Small intestine (tissue), 7 donors: ENCODE data around the gene SPDYE16. TPM values are rescaled to one million over a fixed set of nuclear protein-coding genes. Genes with fewer than 3 reads are reported as not detected.
A peak's percentile ranks its signal among the peaks of the same experiment; 100 is the strongest.
"Not testable (repeated sequence)": the region's sequence is repeated elsewhere in the genome, so short reads cannot be mapped to it uniquely, and the experiment has no call there.

Source experiments
- DNase-seq, 2 donors: peaks; one replicate each; pipeline versions ENCODE4 v3.0.0 to v3.0.0-alpha.2; 2013
- FAIRE-seq: peaks from 2 replicates; lab custom pipeline; 2012; peaks lifted over from hg19 to GRCh38; lab: Jason Lieb, UNC
- H3K27ac ChIP-seq, 3 donors: one replicate each; pipeline ENCODE4 v1.5.1; 2013; ENCODE audit warnings: low read length in 2 of 3, mild to moderate bottlenecking in 2 of 3, control low read depth in 1 of 3, inconsistent platforms in 1 of 3, low read depth in 1 of 3, moderate library complexity in 1 of 3
- H3K27me3 ChIP-seq, 3 donors: one replicate each; pipeline ENCODE4 v1.6.1; 2013; ENCODE audit warnings: low read length in 3 of 3, inconsistent platforms in 1 of 3; ENCODE audit not compliant: control insufficient read depth in 3 of 3, insufficient read depth in 3 of 3
- H3K36me3 ChIP-seq, 3 donors: one replicate each; pipeline ENCODE4 v1.6.1; 2013; ENCODE audit warnings: low read length in 3 of 3, inconsistent platforms in 1 of 3, low read depth in 1 of 3, mild to moderate bottlenecking in 1 of 3, moderate library complexity in 1 of 3; ENCODE audit not compliant: control insufficient read depth in 3 of 3, insufficient read depth in 2 of 3
- H3K4me1 ChIP-seq, 3 donors: one replicate each; pipeline ENCODE4 v1.6.1; 2013; ENCODE audit warnings: low read length in 2 of 3, inconsistent platforms in 1 of 3, low read depth in 1 of 3, mild to moderate bottlenecking in 1 of 3, moderate library complexity in 1 of 3; ENCODE audit not compliant: control insufficient read depth in 3 of 3, insufficient read depth in 2 of 3
- H3K4me3 ChIP-seq, 3 donors: one replicate each; pipeline ENCODE4 v1.5.1; 2013; ENCODE audit warnings: low read length in 3 of 3, control low read depth in 1 of 3, inconsistent platforms in 1 of 3, low read depth in 1 of 3, mild to moderate bottlenecking in 1 of 3, moderate library complexity in 1 of 3
- H3K9me3 ChIP-seq, 2 donors: one replicate each; pipeline ENCODE4 v1.6.1; 2013; ENCODE audit warnings: low read depth in 1 of 2, low read length in 1 of 2; ENCODE audit not compliant: control insufficient read depth in 2 of 2, insufficient read depth in 1 of 2
- WGBS, 3 donors: extraction: QIAGEN DNeasy Blood & Tissue Kit; methylation state at CpG; one replicate each; pipeline ENCODE4 v1.1.7; 2013; 5-methylcytosine and 5-hydroxymethylcytosine counted together
- polyA plus RNA-seq, 4 donors: library from polyadenylated mRNA; stranded (reverse) in 3 of 4; unstranded in 1 of 4; fragments of 200-250 nt in 3 of 4; fragments of 120-200 nt in 1 of 4; gene quantifications; one replicate each; pipeline versions ENCODE4 v1.2.1 to v1.2.3, GENCODE V29; 2013
- donor health status: healthy with polysubstance abuse.
- donor health status: control.
- donor health status: control.
- donor health status: Bipolar disorder and iron deficiency.
- donor health status: healthy.

SPDYE16 gene
- polyA plus RNA-seq, 4 donors, result 0.10 to 0.97 TPM; not detected in 2

- H3K27me3 ChIP-seq, H3K4me3 ChIP-seq, H3K9me3 ChIP-seq, DNase-seq, H3K4me1 ChIP-seq, FAIRE-seq, H3K27ac ChIP-seq, H3K36me3 ChIP-seq: not testable (repeated sequence)
- 98 to 100% (median 100%) methylated on average over 1 to 2 of the region's 3 CpGs for WGBS, 3 donors
Observed at GRCh38 chr7:76565001-76565400, 21.9 kb upstream of the SPDYE16 start.

- 93 to 98% (median 97%) methylated on average over 3 of the region's 3 CpGs for WGBS, 3 donors
- not testable (repeated sequence) for H3K4me3 ChIP-seq, FAIRE-seq
Observed at GRCh38 chr7:76561342-76561741, 18.2 kb upstream of the SPDYE16 start.

DNA sequence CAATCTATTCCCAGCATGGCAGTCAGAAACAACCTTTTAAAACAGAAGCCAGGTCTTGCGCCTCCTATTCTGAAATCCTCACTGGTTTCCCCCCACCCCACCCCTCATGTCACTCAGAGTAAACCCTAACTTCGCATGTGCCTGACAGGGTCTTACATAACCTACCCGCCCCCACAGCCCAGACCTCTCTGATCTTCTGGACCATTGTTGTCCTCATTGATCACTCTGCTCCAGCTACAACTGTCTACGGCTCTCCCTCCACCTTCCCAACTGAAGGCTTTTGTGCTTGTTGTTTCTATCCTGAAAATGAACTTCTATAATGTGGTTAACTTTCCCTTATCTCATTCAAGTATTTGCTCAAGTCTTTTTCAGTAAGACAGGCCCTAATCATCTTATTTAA is 17.1 kb upstream of the SPDYE16 start:
- not testable (repeated sequence) for H3K36me3 ChIP-seq, FAIRE-seq, H3K4me1 ChIP-seq, H3K9me3 ChIP-seq, H3K27ac ChIP-seq, H3K4me3 ChIP-seq, DNase-seq, H3K27me3 ChIP-seq
- WGBS, 3 donors, result 88 to 92% (median 92%) methylated on average over 4 of the region's 4 CpGs

More at GRCh38 chr7:76561342-76561741, 18.2 kb upstream of the SPDYE16 start:
- not testable (repeated sequence) for H3K27ac ChIP-seq, H3K4me1 ChIP-seq, DNase-seq, H3K36me3 ChIP-seq, H3K9me3 ChIP-seq, H3K27me3 ChIP-seq

DNA sequence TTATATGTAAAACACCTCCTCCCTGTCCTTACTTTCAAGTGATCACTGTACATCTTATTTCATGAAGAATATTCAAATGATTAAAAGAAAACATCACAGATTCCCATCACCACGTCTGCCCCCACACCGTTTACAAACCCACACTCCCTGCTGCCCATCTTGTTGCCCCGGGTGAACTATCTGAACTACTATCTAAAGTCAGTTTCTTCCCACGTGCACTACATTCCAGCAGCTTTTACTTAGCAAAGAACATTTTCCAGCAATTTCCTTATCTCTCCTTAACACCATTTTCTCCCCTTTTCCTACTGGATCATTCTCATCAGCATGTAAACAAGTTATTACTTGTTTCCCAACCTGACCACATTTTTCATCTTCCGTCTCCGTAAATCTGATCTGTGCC is 16.6 kb upstream of the SPDYE16 start:
- H3K4me3 ChIP-seq, H3K4me1 ChIP-seq, DNase-seq, H3K36me3 ChIP-seq, FAIRE-seq, H3K27ac ChIP-seq, H3K27me3 ChIP-seq, H3K9me3 ChIP-seq: not testable (repeated sequence)
- WGBS, 3 donors, result 65 to 71% (median 66%) methylated on average over 3 to 6 of the region's 6 CpGs

GRCh38 chr7:76551992-76552391 is 8.9 kb upstream of the SPDYE16 start:
- H3K27ac ChIP-seq, H3K27me3 ChIP-seq, FAIRE-seq, H3K4me3 ChIP-seq, H3K9me3 ChIP-seq, H3K36me3 ChIP-seq, H3K4me1 ChIP-seq, DNase-seq: not testable (repeated sequence)
- 82 to 90% (median 87%) methylated on average over 4 to 6 of the region's 6 CpGs for WGBS, 3 donors

DNA sequence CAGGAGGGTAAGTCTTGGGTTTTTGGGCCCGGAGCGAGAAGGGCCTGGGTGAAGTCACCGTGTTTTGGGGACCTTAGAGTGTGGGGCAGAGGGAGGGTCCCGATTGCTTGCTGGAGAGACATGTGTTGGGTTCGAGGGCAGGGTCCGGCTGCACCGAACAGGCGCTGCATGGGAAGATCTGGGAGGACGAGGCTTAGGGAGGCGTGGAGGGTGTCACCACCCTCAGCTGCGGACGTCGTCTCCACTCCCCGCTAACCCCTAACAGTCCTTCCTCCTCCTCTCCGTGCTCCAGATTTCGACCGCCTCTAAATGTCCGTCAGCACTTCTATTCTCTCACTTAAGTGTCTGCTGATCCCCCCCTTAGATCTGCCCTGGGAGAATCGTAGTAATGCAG is 6.8 kb upstream of the SPDYE16 start:
- H3K9me3 ChIP-seq, H3K36me3 ChIP-seq, FAIRE-seq, H3K27me3 ChIP-seq, H3K4me1 ChIP-seq: not testable (repeated sequence)
- Histone ChIP-seq H3K4me3 (peak overlapping the region; percentile 68 to 90 (median 83)), H3K27ac (peak overlapping the region in 2 of 3 donors; percentile 77 to 81)
- DNase-seq, result peak in 1 of 2 donors; percentile 5
- 0 to 1% (median 1%) methylated on average over 17 to 19 of the region's 19 CpGs for WGBS, 3 donors

GRCh38 chr7:76549025-76549854 is 6.1 kb upstream of the SPDYE16 start:
- H3K27me3 ChIP-seq, H3K9me3 ChIP-seq, FAIRE-seq, H3K36me3 ChIP-seq, H3K4me1 ChIP-seq: not testable (repeated sequence)
- H3K4me3 ChIP-seq, result peak overlapping the region; percentile 68 to 90 (median 83)
- peak overlapping the region; percentile 58 to 81 (median 77) for H3K27ac ChIP-seq
- 0 to 1% (median 0%) methylated on average over 56 to 71 of the region's 71 CpGs for WGBS, 3 donors
- peak; percentile 91 for DNase-seq

DNA sequence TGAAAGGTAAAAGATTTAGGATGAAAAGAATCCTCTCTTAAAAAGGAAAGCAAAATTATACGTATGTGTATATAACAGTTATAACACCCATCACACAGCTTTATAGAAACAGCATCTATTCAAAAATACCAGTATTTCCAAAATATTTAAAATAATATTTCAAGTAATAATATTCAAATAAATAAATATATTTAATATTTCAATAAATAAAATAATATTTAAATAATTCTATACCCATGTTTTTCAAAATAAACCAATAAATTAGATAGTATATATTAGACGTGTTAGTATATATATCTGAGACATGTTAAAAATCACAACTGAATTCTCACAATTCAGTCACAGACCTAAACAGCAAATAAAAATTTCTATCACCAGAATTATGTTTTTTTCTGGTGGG is 11.5 kb downstream of the SPDYE16 start:
- not testable (repeated sequence) for FAIRE-seq, H3K27ac ChIP-seq, H3K4me3 ChIP-seq, H3K9me3 ChIP-seq, H3K36me3 ChIP-seq, H3K4me1 ChIP-seq, DNase-seq, H3K27me3 ChIP-seq
- WGBS, 3 donors, result 79 to 90% (median 87%) methylated on average over 2 of the region's 2 CpGs
